ENCODE data around the gene MYO18A. TPM values are rescaled to one million over a fixed set of nuclear protein-coding genes. Genes with fewer than 3 reads are reported as not detected.

The MYO18A gene
- total RNA-seq, 1 donor, result 39.8 TPM

DNA sequence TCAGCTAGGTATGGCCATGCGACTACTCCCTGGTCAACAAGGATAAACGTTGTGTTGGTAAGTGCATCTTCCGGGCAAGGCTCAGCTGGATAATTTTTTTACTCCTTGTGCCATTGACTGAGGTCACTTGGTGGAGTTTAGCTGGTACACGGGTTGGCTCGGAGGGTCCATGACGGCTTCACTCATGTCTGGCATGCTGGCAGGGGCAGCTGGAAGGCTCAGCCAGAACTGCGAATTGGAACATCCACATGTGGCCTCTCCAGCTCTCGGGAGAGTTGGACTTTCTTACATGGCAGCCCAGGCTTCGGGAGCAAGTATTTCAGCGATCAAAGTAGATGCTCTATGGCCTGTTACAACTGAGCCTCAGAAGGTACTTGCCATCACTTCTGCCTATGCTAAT, 35.0 kb upstream of the MYO18A start:
- H3K4me3 ChIP-seq (ENCODE audit: insufficient read depth, low read length), result no peak overlapping the region
- H2AFZ ChIP-seq (ENCODE audit: low read length), result no peak overlapping the region
- H3K36me3 ChIP-seq (ENCODE audit: insufficient read depth, low read length), result no peaks in the 10 kb centered on the region
- no peak overlapping the region for H3K27ac ChIP-seq (ENCODE audit: low read depth, low read length)
- H4K20me1 ChIP-seq (ENCODE audit: insufficient read depth, low read length), result no peaks in the 10 kb centered on the region
- no peaks in the 10 kb centered on the region for H3K27me3 ChIP-seq (ENCODE audit: insufficient read depth, low read length)
- no peaks in the 10 kb centered on the region for H3K79me2 ChIP-seq (ENCODE audit: insufficient read depth, low read length)
- TF ChIP-seq, protein P1, sequence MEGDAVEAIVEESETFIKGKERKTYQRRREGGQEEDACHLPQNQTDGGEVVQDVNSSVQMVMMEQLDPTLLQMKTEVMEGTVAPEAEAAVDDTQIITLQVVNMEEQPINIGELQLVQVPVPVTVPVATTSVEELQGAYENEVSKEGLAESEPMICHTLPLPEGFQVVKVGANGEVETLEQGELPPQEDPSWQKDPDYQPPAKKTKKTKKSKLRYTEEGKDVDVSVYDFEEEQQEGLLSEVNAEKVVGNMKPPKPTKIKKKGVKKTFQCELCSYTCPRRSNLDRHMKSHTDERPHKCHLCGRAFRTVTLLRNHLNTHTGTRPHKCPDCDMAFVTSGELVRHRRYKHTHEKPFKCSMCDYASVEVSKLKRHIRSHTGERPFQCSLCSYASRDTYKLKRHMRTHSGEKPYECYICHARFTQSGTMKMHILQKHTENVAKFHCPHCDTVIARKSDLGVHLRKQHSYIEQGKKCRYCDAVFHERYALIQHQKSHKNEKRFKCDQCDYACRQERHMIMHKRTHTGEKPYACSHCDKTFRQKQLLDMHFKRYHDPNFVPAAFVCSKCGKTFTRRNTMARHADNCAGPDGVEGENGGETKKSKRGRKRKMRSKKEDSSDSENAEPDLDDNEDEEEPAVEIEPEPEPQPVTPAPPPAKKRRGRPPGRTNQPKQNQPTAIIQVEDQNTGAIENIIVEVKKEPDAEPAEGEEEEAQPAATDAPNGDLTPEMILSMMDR (IDR thresholded peaks at IDR 0.05; ENCODE audit: extremely low read depth, low read depth, low read length), result no peak
- no peak overlapping the region for H3K4me2 ChIP-seq (ENCODE audit: insufficient read depth, low read length)
- DNase-seq (ENCODE audit: insufficient read length, low spot score, missing footprints), result no peak
- H3K4me1 ChIP-seq (ENCODE audit: insufficient read depth, low read length), result peaks cover 3% of the 10 kb centered on the region
- no peaks in the 10 kb centered on the region for H3K9me3 ChIP-seq (ENCODE audit: low read depth, low read length)

DNA sequence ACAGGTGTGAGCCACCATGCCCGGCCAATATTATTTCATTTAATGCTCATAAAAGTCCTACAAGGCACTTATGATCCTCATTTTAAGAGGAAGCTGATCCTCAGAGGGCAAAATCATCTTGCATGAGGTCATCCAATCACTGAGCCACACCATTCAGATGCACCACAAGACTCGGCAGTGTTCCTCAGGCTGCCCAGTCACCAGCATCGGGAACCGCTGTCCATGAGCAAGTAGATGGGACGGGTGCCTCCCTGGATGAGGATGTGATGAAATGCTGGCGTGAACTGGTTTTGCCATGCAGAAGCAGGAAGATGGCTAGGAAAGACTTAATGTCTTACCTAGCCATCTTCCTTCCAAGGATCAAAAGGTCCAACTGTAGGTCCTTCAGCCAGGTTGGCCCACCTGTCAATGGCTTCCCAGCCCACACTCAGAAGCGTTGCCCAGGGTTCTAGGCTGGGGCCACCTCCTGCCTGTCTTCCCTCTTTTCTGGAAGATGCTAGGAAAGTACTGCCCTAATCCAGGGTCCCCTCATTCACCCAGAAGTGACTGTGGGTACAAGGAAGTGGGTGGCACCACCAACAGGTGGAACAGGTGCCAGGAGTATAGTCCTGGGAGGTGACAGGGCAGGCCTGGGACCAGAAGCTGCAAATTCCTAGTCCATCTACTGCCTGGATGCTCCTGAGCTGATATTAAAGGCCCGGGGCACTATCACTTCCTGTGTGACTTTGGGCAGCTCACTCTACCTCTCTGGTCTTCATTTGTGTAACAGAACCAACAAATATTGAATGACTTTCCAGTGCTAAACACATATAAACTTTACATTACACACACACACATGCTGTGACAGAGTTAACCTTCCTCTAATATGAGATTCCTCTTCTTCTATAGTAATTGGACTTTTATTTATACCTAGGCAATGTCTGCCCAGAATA, 34.3 kb upstream of the MYO18A start:
- Histone ChIP-seq H3K4me2 (ENCODE audit: insufficient read depth, low read length) (no peak overlapping the region), H3K79me2 (ENCODE audit: insufficient read depth, low read length) (no peaks in the 10 kb centered on the region), H3K27me3 (ENCODE audit: insufficient read depth, low read length) (no peaks in the 10 kb centered on the region), H3K9me3 (ENCODE audit: low read depth, low read length) (no peaks in the 10 kb centered on the region), H3K27ac (ENCODE audit: low read depth, low read length) (no peak overlapping the region), H2AFZ (ENCODE audit: low read length) (no peak overlapping the region), H3K4me3 (ENCODE audit: insufficient read depth, low read length) (no peak overlapping the region), H4K20me1 (ENCODE audit: insufficient read depth, low read length) (no peaks in the 10 kb centered on the region), H3K4me1 (ENCODE audit: insufficient read depth, low read length) (peaks cover 3% of the 10 kb centered on the region), H3K36me3 (ENCODE audit: insufficient read depth, low read length) (no peaks in the 10 kb centered on the region)
- no peak for DNase-seq (ENCODE audit: insufficient read length, low spot score, missing footprints)
- TF ChIP-seq, protein P1 (IDR thresholded peaks at IDR 0.05; ENCODE audit: extremely low read depth, low read depth, low read length), result no peak

DNA sequence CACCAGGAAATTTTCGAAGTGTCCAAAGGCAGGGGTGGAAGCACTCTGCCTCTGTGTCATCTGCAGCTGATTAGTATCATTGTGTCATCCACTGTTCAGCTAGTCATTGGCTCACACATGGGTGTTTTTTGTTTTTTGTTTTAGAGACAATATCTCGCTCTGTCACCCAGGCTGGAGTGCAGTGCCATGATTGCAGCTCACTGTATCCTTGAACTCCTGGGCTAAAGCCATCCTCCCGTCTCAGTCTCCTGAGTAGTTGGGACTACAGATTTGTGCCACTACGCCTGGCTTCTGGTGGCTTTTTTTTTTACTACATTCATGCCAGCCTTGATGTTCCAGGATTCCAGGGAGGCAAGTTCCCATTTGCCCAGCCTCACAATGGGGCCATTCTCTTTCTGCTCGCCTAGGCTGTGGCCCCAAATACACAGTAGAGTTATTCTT, 32.5 kb upstream of the MYO18A start:
- H3K36me3 ChIP-seq (ENCODE audit: insufficient read depth, low read length), result no peaks in the 10 kb centered on the region
- H3K4me2 ChIP-seq (ENCODE audit: insufficient read depth, low read length), result no peak overlapping the region
- no peak overlapping the region for H3K4me3 ChIP-seq (ENCODE audit: insufficient read depth, low read length)
- no peaks in the 10 kb centered on the region for H3K4me1 ChIP-seq (ENCODE audit: insufficient read depth, low read length)
- no peak overlapping the region for H3K27ac ChIP-seq (ENCODE audit: low read depth, low read length)
- DNase-seq (ENCODE audit: insufficient read length, low spot score, missing footprints), result no peak
- no peak overlapping the region for H2AFZ ChIP-seq (ENCODE audit: low read length)
- no peaks in the 10 kb centered on the region for H3K79me2 ChIP-seq (ENCODE audit: insufficient read depth, low read length)
- H3K9me3 ChIP-seq (ENCODE audit: low read depth, low read length), result no peaks in the 10 kb centered on the region
- TF ChIP-seq, protein P1 (IDR thresholded peaks at IDR 0.05; ENCODE audit: extremely low read depth, low read depth, low read length), result no peak
- no peaks in the 10 kb centered on the region for H3K27me3 ChIP-seq (ENCODE audit: insufficient read depth, low read length)
- H4K20me1 ChIP-seq (ENCODE audit: insufficient read depth, low read length), result no peaks in the 10 kb centered on the region

DNA sequence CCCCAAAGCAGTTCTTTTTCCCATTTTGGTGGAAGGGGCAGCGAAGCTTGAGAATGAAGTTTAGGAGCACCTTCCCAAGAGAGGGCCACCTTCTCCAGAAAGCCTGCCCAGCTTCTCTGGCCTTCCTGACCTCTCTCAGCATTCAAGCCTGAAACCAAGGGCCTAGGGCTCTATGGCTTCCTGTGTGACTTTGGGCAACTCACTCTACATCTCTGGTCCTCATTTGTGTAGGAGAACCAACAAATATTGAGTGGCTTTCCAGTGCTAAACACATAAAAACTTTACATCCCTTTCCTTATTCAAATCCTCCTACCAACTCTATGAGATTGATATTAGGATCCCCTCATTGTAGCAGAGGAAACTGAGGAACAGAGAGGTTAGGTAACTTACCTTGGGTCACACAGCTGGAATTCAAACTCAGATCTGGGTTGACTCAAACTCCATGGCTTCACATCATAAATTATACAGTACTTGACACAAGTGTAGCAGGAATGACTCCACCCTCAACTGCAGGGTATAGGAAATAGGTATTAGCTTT, 32.0 kb upstream of the MYO18A start:
- Histone ChIP-seq H4K20me1 (ENCODE audit: insufficient read depth, low read length) (no peaks in the 10 kb centered on the region), H3K27ac (ENCODE audit: low read depth, low read length) (no peak overlapping the region), H3K4me3 (ENCODE audit: insufficient read depth, low read length) (no peak overlapping the region), H3K4me2 (ENCODE audit: insufficient read depth, low read length) (no peak overlapping the region), H3K9me3 (ENCODE audit: low read depth, low read length) (no peaks in the 10 kb centered on the region), H3K79me2 (ENCODE audit: insufficient read depth, low read length) (no peaks in the 10 kb centered on the region), H3K36me3 (ENCODE audit: insufficient read depth, low read length) (no peaks in the 10 kb centered on the region), H3K4me1 (ENCODE audit: insufficient read depth, low read length) (no peaks in the 10 kb centered on the region), H3K27me3 (ENCODE audit: insufficient read depth, low read length) (no peaks in the 10 kb centered on the region), H2AFZ (ENCODE audit: low read length) (no peak overlapping the region)
- TF ChIP-seq, protein P1 (IDR thresholded peaks at IDR 0.05; ENCODE audit: extremely low read depth, low read depth, low read length), result no peak
- DNase-seq (ENCODE audit: insufficient read length, low spot score, missing footprints), result no peak

All from osteoblast (primary cell).